Progenitor cell of endocrine pancreas (in vitro differentiated cells): ENCODE data around the gene OR2K2. TPM values are rescaled to one million over a fixed set of nuclear protein-coding genes. Genes with fewer than 3 reads are reported as not detected.

ENCODE experiments used
- DNase-seq: peaks from one replicate; pipeline ENCODE4 v3.0.0; 2021; ENCODE audit warnings: low spot score; ENCODE audit not compliant: unreplicated experiment
- H3K27ac Mint-ChIP-seq: 2 replicates; pipeline ENCODE4 v1.8.0; 2021; ENCODE audit warnings: mild to moderate bottlenecking, moderate library complexity, mixed read lengths
- H3K27me3 Mint-ChIP-seq: 2 replicates; pipeline ENCODE4 v1.8.0; 2021; ENCODE audit warnings: mixed read lengths
- H3K36me3 Mint-ChIP-seq: 2 replicates; pipeline ENCODE4 v1.8.0; 2022; ENCODE audit warnings: mixed read lengths; ENCODE audit not compliant: insufficient read depth
- H3K4me1 Mint-ChIP-seq: 2 replicates; pipeline ENCODE4 v1.8.0; 2021; ENCODE audit warnings: low read depth, mixed read lengths
- H3K4me3 Mint-ChIP-seq: 2 replicates; pipeline ENCODE4 v1.8.0; 2021; ENCODE audit warnings: low read depth, mild to moderate bottlenecking, moderate library complexity, mixed read lengths
- H3K9me3 Mint-ChIP-seq: 2 replicates; pipeline ENCODE4 v1.8.0; 2021; ENCODE audit warnings: low read depth, mixed read lengths
- total RNA-seq: library from RNA; stranded (reverse); gene quantifications from 2 replicates; pipeline ENCODE4 v1.2.1, GENCODE V29; 2021
- TF ChIP-seq, protein P1 (sequence below): fragments of 200-600 bp; sonication (generic); IDR thresholded peaks from one replicate; pipeline ENCODE4 v1.5.0; 2021; ENCODE audit warnings: antibody characterized with exemption, mild to moderate bottlenecking; ENCODE audit not compliant: unreplicated experiment

The OR2K2 gene
- total RNA-seq, 1 donor from 2014 or later, result not detected

- H3K27me3 Mint-ChIP-seq, result no peaks in the 10 kb centered on the region
- peaks cover 30% of the 10 kb centered on the region for H3K36me3 Mint-ChIP-seq
- TF ChIP-seq, protein P1, sequence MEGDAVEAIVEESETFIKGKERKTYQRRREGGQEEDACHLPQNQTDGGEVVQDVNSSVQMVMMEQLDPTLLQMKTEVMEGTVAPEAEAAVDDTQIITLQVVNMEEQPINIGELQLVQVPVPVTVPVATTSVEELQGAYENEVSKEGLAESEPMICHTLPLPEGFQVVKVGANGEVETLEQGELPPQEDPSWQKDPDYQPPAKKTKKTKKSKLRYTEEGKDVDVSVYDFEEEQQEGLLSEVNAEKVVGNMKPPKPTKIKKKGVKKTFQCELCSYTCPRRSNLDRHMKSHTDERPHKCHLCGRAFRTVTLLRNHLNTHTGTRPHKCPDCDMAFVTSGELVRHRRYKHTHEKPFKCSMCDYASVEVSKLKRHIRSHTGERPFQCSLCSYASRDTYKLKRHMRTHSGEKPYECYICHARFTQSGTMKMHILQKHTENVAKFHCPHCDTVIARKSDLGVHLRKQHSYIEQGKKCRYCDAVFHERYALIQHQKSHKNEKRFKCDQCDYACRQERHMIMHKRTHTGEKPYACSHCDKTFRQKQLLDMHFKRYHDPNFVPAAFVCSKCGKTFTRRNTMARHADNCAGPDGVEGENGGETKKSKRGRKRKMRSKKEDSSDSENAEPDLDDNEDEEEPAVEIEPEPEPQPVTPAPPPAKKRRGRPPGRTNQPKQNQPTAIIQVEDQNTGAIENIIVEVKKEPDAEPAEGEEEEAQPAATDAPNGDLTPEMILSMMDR, result no peak
- H3K27ac Mint-ChIP-seq, result no peak overlapping the region
- peaks cover 7% of the 10 kb centered on the region for H3K4me1 Mint-ChIP-seq
- DNase-seq, result no peak
- H3K9me3 Mint-ChIP-seq, result no peaks in the 10 kb centered on the region
- H3K4me3 Mint-ChIP-seq, result no peak overlapping the region
Observed at GRCh38 chr9:111362526-111362925, 32.5 kb upstream of the OR2K2 start.

DNA sequence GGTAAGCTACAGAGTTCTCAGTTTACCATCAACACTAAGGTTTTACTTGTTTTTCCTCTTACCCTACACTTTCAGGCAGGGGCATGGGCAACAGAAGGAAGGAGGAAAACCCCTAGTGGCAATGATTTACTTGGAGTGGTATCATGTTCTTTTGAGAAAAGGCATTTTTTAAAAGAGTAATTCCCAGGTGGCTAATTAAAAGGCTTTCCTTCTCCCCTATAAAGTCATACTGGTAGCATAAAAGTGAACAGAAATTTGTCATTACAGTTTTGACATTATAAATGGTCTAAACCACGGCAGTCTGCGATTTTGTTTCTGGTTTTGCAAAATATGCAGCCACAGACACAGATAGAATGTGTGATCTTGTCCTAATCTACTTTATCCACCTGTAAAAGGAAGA lies 30.9 kb upstream of the OR2K2 start:
- no peak overlapping the region for H3K27ac Mint-ChIP-seq
- peaks cover 26% of the 10 kb centered on the region for H3K36me3 Mint-ChIP-seq
- H3K9me3 Mint-ChIP-seq, result peaks cover 2% of the 10 kb centered on the region
- H3K27me3 Mint-ChIP-seq, result no peaks in the 10 kb centered on the region
- H3K4me1 Mint-ChIP-seq, result peaks cover 7% of the 10 kb centered on the region
- no peak for DNase-seq
- TF ChIP-seq, protein P1, result no peak
- H3K4me3 Mint-ChIP-seq, result no peak overlapping the region

- no peak for DNase-seq
- peaks cover 12% of the 10 kb centered on the region for H3K36me3 Mint-ChIP-seq
- TF ChIP-seq, protein P1, result no peak
- H3K4me1 Mint-ChIP-seq, result peaks cover 8% of the 10 kb centered on the region
- H3K4me3 Mint-ChIP-seq, result no peak overlapping the region
- H3K9me3 Mint-ChIP-seq, result peaks cover 18% of the 10 kb centered on the region
- no peaks in the 10 kb centered on the region for H3K27me3 Mint-ChIP-seq
- no peak overlapping the region for H3K27ac Mint-ChIP-seq
Observed at GRCh38 chr9:111356481-111357244, 26.6 kb upstream of the OR2K2 start.

GRCh38 chr9:111352545-111352944 lies 22.5 kb upstream of the OR2K2 start:
- H3K27ac Mint-ChIP-seq, result no peak overlapping the region
- DNase-seq, result no peak
- H3K4me1 Mint-ChIP-seq, result peaks cover 4% of the 10 kb centered on the region
- no peak overlapping the region for H3K4me3 Mint-ChIP-seq
- TF ChIP-seq, protein P1, result no peak
- no peaks in the 10 kb centered on the region for H3K27me3 Mint-ChIP-seq
- H3K9me3 Mint-ChIP-seq, result peaks cover 32% of the 10 kb centered on the region
- H3K36me3 Mint-ChIP-seq, result peaks cover 12% of the 10 kb centered on the region

DNA sequence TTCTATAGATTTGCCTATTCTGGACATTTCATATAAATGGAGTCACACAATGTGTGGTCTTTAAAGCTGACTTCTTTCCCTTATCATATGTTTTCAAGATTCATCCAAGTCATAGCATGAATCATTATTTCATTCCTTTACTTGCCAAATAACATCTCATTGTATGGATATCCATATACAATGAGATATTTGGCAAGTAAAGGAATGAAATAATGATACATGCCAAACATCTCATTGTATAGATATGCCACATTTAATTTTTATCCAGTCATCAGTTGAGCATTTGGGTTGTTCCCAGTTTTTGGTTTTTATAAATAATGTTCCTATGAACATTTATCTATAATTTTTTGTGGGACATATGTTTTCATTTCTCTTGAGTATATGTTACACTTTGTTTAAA lies 20.5 kb upstream of the OR2K2 start:
- Mint-ChIP-seq H3K9me3 (peaks cover 32% of the 10 kb centered on the region), H3K27me3 (no peaks in the 10 kb centered on the region), H3K36me3 (peaks cover 12% of the 10 kb centered on the region), H3K4me3 (no peak overlapping the region), H3K27ac (no peak overlapping the region), H3K4me1 (peaks cover 4% of the 10 kb centered on the region)
- TF ChIP-seq, protein P1, result no peak
- no peak for DNase-seq
